ENCODE measurements around the gene IL1RAPL1. TPM values are rescaled to one million over a fixed set of nuclear protein-coding genes. Genes with fewer than 3 reads are reported as not detected.

The IL1RAPL1 gene
- total RNA-seq, 1 donor from 2014 or later = 0.66 TPM

DNA sequence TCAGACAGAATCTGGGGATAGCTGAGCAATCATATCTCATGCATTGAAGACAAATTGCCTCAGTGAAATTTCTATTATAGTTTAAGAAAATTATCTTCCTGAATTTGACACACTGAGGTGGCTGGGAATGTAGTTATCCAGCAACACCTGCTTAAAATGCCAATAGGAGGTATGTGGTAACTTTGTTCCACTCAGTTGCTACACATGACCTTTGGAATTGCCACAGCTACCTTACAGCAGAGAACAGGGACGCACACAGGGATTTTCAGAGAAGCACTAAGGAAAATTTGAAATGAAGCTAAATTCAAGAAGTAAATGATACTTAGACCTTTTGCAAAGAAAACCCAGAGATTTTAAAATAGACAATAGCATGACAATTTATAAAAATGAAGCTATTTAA, 264.6 kb downstream of the IL1RAPL1 start:
- Mint-ChIP-seq H3K4me3 (ENCODE audit: unreplicated experiment) (no peak overlapping the region), H3K4me1 (ENCODE audit: low read depth, unreplicated experiment) (no peaks in the 10 kb centered on the region), H3K27ac (ENCODE audit: unreplicated experiment) (no peak overlapping the region), H3K36me3 (ENCODE audit: unreplicated experiment) (no peaks in the 10 kb centered on the region), H3K9me3 (ENCODE audit: unreplicated experiment) (peaks cover 1% of the 10 kb centered on the region), H3K27me3 (ENCODE audit: unreplicated experiment) (no peaks in the 10 kb centered on the region)
- TF ChIP-seq CTCF (IDR thresholded peaks at IDR 0.05; ENCODE audit: partially characterized antibody, unreplicated experiment) = no peak
- no peak for DNase-seq

GRCh38 chrX:28854637-28855036, 267.4 kb downstream of the IL1RAPL1 start:
- Mint-ChIP-seq H3K27ac (ENCODE audit: unreplicated experiment) (no peak overlapping the region), H3K27me3 (ENCODE audit: unreplicated experiment) (no peaks in the 10 kb centered on the region), H3K4me1 (ENCODE audit: low read depth, unreplicated experiment) (no peaks in the 10 kb centered on the region), H3K36me3 (ENCODE audit: unreplicated experiment) (no peaks in the 10 kb centered on the region), H3K4me3 (ENCODE audit: unreplicated experiment) (no peak overlapping the region), H3K9me3 (ENCODE audit: unreplicated experiment) (peaks cover 1% of the 10 kb centered on the region)
- TF ChIP-seq CTCF (IDR thresholded peaks at IDR 0.05; ENCODE audit: partially characterized antibody, unreplicated experiment) = no peak
- no peak for DNase-seq

DNA sequence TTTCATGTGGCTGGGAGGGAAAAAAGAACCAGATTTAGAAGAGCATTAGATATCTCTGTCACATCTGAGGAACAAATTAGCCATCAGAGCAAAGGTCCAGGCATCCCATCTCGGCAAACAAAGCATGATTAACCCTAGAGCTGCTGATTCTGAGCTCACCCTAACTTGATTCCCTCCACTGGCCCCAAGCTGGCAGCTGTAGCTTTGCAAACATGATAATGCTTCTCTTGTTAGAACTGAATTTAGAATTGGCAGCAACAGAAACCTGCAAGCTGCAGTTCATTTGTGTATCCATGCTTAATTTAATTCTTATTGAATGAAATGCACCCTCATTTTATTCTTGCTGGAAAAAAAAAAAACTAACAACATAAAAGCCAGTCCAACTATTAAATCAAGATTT, 289.2 kb downstream of the IL1RAPL1 start:
- Mint-ChIP-seq H3K4me1 (ENCODE audit: low read depth, unreplicated experiment) (no peaks in the 10 kb centered on the region), H3K27ac (ENCODE audit: unreplicated experiment) (no peak overlapping the region), H3K27me3 (ENCODE audit: unreplicated experiment) (no peaks in the 10 kb centered on the region), H3K4me3 (ENCODE audit: unreplicated experiment) (no peak overlapping the region), H3K36me3 (ENCODE audit: unreplicated experiment) (no peaks in the 10 kb centered on the region), H3K9me3 (ENCODE audit: unreplicated experiment) (no peaks in the 10 kb centered on the region)
- no peak for TF ChIP-seq CTCF (IDR thresholded peaks at IDR 0.05; ENCODE audit: partially characterized antibody, unreplicated experiment)
- no peak for DNase-seq

- DNase-seq = no peak
- no peak overlapping the region for H3K27ac Mint-ChIP-seq (ENCODE audit: unreplicated experiment)
- TF ChIP-seq CTCF (IDR thresholded peaks at IDR 0.05; ENCODE audit: partially characterized antibody, unreplicated experiment) = no peak
- no peaks in the 10 kb centered on the region for H3K9me3 Mint-ChIP-seq (ENCODE audit: unreplicated experiment)
- no peaks in the 10 kb centered on the region for H3K4me1 Mint-ChIP-seq (ENCODE audit: low read depth, unreplicated experiment)
- H3K27me3 Mint-ChIP-seq (ENCODE audit: unreplicated experiment) = no peaks in the 10 kb centered on the region
- H3K36me3 Mint-ChIP-seq (ENCODE audit: unreplicated experiment) = no peaks in the 10 kb centered on the region
- no peak overlapping the region for H3K4me3 Mint-ChIP-seq (ENCODE audit: unreplicated experiment)
These were observed 289.7 kb downstream of the IL1RAPL1 start for GRCh38 chrX:28876901-28877300.

DNA sequence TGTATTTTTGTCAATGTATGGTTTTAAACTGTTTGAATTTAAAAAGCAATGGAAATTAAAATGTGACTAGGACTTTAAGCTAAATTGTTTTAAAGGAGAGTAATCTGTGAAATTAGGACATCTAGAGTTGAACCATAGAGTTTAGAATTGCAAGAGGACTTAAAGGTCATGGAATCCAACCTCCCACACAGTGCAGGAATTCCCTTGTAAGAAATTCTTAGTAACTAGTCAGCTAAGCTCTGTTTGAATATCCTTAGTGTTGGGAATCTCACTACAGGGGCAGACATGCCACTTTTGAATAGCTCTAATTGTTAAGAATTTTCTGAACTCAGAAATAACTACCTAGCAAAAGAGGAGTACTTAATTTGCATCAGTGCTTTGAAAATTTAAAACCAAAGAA, 292.9 kb downstream of the IL1RAPL1 start:
- Mint-ChIP-seq H3K4me1 (ENCODE audit: low read depth, unreplicated experiment) (no peaks in the 10 kb centered on the region), H3K27me3 (ENCODE audit: unreplicated experiment) (no peaks in the 10 kb centered on the region), H3K4me3 (ENCODE audit: unreplicated experiment) (no peak overlapping the region), H3K27ac (ENCODE audit: unreplicated experiment) (no peak overlapping the region), H3K36me3 (ENCODE audit: unreplicated experiment) (no peaks in the 10 kb centered on the region), H3K9me3 (ENCODE audit: unreplicated experiment) (no peaks in the 10 kb centered on the region)
- no peak for DNase-seq
- TF ChIP-seq CTCF (IDR thresholded peaks at IDR 0.05; ENCODE audit: partially characterized antibody, unreplicated experiment) = no peak

Measured in glutamatergic neuron (in vitro differentiated cells).